Stimulated activated CD8-positive, alpha-beta memory T cell treated with anti-CD3 and anti-CD28 coated beads, Interleukin-15, amount 100 ng/mL, for 1 hour (primary cell): ENCODE data around the gene CFAP65.

Experiments
- DNase-seq: peaks from one replicate; pipeline ENCODE4 v3.0.0-alpha.2; 2020; ENCODE audit warnings: low read depth

The CFAP65 gene

GRCh38 chr2:219041252-219041651 is at the start of gene CFAP65:
Gene CFAP65 (minus strand): TSS chr2:219041516. CDS start chr2:219039048, 2,468 bp downstream.
- DNase-seq, result no peak

GRCh38 chr2:219090436-219091299 is 49.4 kb upstream of the CFAP65 start:
- DNase-seq, result no peak

GRCh38 chr2:219089330-219089729 is 48.0 kb upstream of the CFAP65 start:
- no peak for DNase-seq

GRCh38 chr2:219087848-219088247 is 46.5 kb upstream of the CFAP65 start:
- no peak for DNase-seq

GRCh38 chr2:219087361-219087760 is 46.0 kb upstream of the CFAP65 start:
- no peak for DNase-seq

GRCh38 chr2:219086196-219086595 is 44.9 kb upstream of the CFAP65 start:
- no peak for DNase-seq

GRCh38 chr2:219084791-219085190 is 43.5 kb upstream of the CFAP65 start:
- DNase-seq, result no peak

GRCh38 chr2:219082332-219082958 is 41.1 kb upstream of the CFAP65 start:
- DNase-seq, result no peak

GRCh38 chr2:219081701-219082331 is 40.5 kb upstream of the CFAP65 start:
- DNase-seq, result no peak

- no peak for DNase-seq
Observed at GRCh38 chr2:219081096-219081495, 39.8 kb upstream of the CFAP65 start.

- no peak for DNase-seq
Observed at GRCh38 chr2:219079417-219079816, 38.1 kb upstream of the CFAP65 start.

GRCh38 chr2:219078951-219079350 is 37.6 kb upstream of the CFAP65 start:
- DNase-seq, result no peak

GRCh38 chr2:219078126-219078525 is 36.8 kb upstream of the CFAP65 start:
- DNase-seq, result no peak

- no peak for DNase-seq
Observed at GRCh38 chr2:219076253-219076652, 34.9 kb upstream of the CFAP65 start.

GRCh38 chr2:219073413-219074129 is 32.3 kb upstream of the CFAP65 start:
- no peak for DNase-seq

GRCh38 chr2:219072741-219073250 is 31.5 kb upstream of the CFAP65 start:
- no peak for DNase-seq

- DNase-seq, result no peak
Observed at GRCh38 chr2:219071131-219071816, 30.0 kb upstream of the CFAP65 start.

GRCh38 chr2:219065484-219065883 is 24.2 kb upstream of the CFAP65 start:
- DNase-seq, result no peak

GRCh38 chr2:219062081-219062480 is 20.8 kb upstream of the CFAP65 start:
- DNase-seq, result no peak

- DNase-seq, result no peak
Observed at GRCh38 chr2:219060821-219061791, 19.8 kb upstream of the CFAP65 start, which contains the start of gene IHH. Gene IHH (minus strand): TSS chr2:219060921. CDS start chr2:219060467, 454 bp downstream.
